Limb (tissue), 2 donors: ENCODE data around the gene HPN.
A peak's percentile ranks its signal among the peaks of the same experiment; 100 is the strongest.

Experiments used
- DNase-seq, 2 donors: peaks; one replicate each; pipeline ENCODE4 v3.0.0-alpha.2; 2016; ENCODE audit errors: extremely low spot score in 2 of 2

HPN gene

DNA sequence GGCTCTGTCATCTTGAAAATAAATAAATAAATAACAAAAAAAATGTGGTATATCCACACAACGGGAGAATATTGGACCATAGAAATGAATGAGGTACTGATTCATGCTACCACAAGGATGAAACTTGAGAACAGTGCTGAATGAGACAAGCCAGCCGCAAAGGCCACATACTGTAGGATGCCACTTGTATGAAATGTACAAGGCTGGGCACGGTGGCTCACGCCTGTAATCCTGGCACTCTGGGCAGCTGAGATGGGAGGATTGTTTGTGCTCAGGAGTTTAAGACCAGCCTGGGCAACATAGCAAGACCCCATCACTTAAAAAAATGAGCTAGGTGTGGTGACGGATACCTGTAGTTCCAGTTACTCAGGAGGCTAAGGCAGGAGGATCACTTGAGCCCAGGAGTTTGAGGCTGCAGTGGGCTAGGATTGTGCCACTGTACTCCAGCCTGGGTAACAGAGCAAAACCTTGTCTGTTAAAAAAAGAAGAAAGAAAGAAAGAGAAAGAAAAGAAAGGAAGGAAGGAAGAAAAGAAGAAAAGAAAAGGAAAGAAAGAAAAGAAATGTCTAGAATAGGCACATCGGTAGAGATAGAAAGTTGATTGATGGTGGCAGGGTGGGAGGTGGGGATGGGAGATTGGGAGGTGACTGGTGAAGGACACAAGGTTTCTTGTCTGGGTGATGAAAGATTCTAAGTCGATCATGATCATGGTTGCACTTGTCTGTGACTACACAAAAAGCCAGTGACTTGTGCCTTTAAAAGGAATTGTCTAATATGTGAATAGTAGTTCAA is 20.3 kb downstream of the HPN start:
- DNase-seq = no peak

DNA sequence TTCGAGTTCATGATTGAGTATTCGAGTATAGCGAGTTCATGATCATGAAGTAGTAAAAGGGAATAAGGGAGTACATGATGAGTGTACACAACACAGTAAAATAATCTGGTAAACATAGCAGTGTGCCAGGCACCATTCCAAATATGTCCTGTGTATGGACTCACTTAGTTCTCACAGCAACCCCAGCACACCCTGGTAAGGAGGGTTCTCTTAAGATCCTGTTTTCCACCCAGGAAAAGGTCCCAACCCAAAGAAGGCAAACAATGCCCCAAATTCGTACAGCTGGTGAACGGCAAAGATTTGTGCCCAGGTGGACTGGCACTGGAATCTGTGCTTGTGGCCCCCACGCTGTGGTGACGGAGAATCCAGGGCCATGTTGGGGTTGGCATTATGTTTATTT is 21.4 kb downstream of the HPN start:
- no peak for DNase-seq

DNA sequence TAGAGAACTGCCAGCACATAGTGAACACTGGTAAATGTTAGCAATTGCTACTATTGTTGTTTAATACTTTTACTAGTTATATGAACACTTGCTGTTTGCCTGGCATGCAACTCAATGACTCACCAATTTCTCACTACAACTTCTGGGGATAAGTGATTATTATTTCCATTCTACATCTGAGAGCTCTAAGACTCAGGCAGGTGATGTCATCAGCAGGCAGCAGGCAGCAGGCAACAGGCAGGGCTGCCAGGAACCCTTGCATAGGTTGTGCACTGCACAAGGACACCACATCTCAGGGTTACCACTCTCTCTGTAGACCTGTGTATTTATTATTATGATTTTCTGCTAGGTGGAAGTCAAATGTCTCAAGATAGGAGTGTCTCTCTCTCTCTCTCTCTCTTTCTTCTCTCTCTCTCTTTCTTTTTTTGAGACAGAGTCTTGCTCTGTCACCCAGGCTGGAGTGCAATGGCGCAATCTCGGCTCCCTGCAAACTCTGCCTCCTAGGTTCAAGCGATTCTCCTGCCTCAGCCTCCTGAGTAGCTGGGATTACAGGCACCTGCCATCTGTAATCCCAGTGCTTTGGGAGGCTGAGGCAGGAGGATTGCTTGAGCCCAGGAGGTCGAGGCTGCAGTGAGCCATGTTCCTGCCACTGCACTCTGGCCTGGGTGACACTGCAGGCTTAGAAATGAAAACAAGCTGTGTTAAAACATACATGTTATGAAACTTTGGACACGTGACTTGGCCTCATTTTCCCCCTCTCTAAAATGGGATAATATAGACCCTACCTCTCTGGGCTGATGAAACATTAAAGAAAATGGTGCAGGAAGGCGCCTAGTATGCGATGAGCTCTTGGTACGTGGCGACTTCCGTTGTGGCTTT is 22.7 kb downstream of the HPN start:
- DNase-seq = no peak

DNA sequence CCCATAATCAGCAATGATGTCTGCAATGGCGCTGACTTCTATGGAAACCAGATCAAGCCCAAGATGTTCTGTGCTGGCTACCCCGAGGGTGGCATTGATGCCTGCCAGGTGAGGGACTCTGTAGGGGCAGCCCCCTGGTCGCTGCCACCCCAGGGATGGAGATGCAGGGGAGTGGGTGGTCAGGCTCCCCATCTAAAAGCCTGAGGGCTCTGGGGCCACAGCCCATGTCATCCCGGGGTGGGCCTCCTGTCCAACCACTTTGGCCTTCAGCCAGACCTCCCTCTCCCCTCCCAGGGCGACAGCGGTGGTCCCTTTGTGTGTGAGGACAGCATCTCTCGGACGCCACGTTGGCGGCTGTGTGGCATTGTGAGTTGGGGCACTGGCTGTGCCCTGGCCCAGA is 24.1 kb downstream of the HPN start:
- DNase-seq = no peak

DNA sequence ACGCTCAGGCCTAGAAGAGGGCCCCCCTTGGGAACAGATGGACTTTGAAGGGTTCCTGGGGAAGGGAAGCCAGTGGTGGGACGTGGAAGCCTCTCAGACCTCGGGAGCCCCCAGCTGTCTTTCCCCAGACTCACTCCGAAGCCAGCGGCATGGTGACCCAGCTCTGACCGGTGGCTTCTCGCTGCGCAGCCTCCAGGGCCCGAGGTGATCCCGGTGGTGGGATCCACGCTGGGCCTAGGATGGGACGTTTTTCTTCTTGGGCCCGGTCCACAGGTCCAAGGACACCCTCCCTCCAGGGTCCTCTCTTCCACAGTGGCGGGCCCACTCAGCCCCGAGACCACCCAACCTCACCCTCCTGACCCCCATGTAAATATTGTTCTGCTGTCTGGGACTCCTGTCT is 24.6 kb downstream of the HPN start:
- DNase-seq = no peak

DNA sequence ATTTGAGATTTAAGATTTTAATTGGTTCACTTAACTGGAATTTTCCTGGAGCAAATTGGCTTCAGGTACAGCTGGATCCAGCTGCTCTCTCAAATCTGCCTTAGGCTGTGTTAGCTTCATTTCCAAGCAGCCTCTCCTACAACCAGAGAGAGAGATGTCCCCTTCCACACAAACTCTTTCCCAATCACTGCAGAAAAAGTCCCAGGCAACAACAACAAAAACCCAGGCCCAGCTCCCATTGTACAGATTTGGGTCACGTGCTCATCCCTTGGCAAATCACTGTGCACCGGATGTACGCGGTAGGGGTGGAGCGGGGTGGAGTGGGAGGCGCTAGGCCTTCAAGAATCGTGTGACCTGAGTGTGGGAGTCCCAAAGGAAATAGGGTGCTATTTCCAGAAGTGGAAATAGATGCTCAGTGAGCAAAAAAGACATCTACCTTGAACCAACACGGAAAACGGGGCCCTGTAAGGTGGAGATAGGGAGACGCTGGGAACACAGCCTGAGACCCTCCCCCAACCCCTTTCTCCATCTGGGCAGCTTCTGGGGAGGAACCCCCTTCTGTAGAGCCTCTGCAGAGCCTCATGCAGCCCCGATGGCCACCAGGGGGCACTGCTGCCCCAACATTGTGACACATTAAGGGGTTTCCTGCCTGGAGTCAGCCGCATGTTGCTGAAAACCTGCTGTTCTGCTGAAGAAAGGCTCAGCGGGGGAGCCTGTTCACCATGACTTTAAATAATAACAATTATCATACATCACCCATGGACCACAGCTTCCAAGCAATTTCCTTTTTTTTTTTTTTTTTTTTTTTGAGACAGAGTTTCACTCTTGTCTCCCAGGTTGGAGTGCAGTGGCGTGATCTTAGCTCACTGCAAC is 25.4 kb downstream of the HPN start:
- peak; percentile 69 to 90 for DNase-seq

DNA sequence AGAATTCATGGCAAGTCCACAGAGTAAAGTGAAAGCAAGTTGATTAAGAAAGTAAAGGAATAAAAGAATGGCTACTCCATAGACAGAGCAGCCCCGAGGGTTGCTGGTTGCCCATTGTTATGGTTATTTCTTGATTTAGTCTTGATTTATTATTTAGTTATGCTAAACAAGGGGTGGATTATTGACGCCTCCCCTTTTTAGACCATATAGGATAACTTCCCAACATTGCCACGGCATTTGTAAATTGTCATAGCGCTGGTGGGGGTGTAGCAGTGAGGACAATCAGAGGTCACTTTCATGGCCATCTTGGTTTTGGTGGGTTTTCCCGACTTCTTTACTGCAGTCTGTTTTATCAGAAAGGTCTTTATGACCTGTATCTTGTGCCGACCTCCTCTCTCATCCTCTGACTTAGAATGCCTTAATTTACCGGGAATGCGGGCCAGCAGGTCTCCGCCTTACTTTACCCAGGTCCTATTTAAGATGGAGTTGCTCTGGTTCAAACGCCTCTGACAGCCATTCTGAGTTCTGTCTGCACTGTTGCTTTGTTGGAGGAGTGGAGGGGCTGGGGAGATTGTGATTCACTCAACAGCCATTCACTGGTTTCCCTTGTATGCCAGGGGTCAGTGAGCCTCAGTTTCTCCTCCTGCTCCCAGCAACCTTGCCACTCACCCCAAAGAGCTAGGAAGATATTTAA is 27.6 kb downstream of the HPN start:
- no peak for DNase-seq

DNA sequence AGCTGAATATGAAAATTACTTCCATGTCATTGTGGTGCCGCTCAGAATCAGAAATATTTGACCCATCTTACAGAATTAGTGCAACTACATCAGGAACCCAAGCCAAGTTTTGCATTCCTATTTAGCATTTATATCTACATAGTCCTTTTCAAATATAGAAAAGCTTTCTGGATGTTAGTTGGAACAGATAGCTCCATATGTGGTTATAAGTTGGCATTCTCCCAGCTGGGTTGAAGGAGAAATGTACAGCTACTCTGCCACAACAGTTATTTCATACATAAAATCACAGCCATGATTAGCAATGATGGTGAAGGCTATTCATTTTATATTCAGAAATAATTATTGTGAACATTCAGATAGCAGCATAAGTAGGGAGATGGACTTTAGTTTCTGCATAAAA is 28.2 kb downstream of the HPN start:
- no peak for DNase-seq

DNA sequence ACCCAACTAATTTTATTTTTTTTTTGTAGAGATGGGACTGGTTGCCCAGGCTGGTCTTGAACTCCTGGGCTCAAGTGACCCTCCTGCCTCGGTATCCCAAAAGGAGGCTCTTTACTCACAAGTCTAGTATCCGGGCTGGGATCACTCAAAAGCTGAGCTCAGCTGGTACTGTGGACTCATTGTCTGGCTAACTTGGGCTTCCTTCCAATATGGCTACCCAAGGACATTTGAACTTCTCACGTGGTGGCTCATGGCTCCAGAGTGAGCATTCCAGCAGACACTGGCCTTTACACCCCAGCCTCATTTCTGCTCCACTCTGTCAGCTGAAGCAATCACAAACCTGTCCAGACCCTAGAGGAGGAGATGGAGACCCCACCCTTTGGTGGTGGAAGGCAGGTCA is 28.9 kb downstream of the HPN start:
- DNase-seq = no peak

DNA sequence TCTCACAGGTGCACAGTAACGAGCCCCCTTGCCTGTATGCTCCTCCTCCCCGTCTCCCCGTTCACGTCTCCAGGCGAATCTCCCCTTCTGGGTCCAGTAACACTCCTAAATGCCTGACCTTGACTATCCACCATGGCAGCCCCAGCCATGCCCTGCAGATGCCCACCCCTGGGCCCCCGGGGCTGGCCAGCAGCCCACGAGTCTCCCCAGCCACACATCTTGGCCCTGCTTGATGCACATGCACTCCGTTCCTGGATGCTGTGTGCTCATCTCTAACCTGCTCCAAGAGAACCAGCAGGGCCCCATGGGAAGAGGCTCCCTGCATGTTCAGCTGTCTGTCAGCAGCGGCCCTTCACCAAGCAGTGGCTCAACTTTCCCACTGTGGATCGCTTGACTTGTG is 32.0 kb downstream of the HPN start:
- DNase-seq = no peak

DNA sequence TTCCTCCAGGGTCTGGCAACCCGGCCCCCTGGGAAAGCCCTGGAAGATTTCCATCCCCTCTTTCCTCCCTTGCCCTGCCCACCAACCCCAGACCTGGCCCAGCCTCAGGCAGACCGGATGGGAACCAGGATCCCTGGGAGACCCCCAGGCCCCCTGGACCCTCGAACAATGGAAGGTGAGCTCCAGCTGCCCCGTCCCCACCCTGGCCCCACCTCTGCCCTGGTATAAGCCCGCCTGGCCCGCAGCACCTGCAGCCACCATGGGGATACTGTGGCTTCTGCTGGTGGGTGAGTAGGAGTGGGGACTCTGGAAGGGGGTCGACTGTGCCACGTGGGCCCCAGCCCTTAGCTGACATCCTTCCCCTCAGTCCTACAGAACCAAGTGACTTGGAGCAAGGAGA is 32.4 kb downstream of the HPN start:
- DNase-seq = no peak

DNA sequence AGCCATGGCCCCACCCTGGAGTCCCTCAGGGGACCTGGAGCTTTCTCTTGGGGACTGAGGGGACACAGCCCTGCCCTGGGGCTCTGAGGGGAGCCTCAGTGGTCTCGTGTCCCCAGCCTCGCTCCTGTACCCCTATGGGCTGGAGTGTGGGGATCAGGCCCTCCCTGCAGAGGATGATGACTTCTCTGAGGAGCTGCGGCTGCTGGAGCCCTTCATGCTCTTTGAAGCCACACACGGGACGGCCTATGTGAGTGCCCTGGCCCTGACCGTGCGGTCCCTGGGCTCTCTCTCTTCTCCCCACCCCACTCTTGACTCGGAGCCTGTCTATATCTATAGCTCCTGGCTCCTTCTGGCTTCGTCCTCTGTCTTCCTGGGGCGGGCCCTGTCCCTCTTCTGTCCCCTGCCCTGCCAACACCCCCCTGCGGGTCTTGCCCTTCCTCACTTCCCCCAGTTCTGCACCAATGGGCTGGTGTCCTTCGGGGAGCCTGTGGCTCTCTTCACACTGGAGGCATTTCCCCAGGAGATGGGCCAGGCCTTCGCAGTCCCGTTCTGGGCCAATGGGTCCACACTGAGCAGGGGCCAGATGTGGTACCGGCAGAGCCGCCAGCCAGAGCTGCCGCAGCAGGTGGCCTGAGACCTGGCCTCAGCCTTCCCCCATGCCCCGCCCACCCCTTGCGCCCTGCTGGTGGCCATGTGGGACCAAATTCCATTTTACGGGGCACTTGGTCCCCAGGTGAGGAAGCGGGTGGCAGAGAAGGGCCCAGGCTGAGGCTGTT is 33.1 kb downstream of the HPN start:
- no peak for DNase-seq

DNA sequence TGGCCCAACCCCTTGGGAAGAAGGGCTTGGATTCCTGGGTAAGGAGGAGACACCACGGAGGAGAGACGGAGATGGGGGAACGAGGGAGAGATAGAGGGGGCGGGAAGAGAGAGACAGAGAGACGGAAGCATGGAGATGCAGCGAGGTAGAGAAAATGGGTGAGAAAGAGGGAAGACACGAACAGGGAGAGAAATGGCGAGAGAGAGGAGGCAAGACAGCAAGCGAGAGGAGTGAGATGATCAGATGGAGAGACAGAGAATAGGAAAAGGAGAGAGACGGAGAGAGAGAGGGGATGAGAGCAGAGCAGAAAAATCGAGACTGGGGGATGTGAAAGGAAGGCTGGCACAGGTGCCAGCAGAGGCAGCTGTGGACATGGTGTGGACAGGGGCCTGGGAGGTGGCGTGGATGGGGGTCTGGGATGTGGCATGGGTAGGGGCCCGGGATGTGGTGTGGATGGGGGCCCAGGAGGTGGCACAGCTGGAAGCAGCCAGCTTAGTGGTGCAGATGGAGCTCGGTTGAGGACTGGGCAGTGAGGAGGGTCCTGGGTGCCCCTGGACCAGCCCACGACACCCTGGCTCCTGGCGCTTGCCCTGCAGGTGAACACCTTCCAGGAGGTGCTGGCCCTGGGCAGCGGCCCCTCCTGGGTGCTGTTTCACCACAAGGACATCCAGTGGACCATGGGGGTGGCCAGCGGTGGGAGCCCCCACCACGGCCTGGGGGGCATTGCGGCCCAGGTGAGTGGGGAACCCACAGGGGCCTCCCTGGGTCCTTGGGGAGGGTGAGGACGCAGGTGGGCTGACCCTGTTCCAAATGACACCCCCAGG is 33.9 kb downstream of the HPN start:
- DNase-seq = no peak

DNA sequence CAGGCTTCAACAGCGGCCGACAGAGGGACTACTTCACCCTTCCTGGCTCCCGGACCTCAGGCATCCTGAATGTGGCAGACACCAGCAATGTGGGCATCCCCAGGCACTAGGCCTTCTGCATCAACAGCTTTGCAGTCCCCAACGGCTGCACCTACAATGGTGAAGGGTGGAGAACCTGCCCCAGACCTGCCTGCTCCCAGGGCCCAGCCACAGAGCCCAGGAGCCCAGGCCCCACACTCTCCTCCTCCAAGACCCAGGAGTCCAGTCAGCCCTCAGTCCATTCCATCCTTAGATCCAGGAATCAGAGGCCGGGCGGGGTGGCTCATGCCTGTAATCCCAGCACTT is 34.5 kb downstream of the HPN start:
- no peak for DNase-seq

DNA sequence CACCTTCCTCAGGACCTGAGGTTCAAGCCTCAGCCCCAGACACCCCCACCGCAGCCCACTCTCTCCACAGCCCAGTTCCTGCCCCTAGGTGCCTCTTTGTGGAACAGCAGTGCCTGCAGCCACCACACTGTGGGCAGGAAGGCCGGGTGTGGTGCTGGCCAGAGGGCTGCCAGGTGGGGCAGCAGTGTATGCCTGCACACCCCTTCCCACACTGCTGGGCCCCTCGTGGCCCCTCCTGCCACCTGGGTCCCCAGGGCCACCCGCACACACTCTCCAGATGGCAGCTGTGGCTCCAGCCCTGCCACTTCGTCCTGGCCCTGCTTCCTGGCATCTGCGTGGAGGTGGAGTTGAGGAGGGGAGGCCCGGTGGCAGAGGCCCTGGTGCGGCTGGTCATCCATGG is 35.1 kb downstream of the HPN start:
- DNase-seq = no peak

DNA sequence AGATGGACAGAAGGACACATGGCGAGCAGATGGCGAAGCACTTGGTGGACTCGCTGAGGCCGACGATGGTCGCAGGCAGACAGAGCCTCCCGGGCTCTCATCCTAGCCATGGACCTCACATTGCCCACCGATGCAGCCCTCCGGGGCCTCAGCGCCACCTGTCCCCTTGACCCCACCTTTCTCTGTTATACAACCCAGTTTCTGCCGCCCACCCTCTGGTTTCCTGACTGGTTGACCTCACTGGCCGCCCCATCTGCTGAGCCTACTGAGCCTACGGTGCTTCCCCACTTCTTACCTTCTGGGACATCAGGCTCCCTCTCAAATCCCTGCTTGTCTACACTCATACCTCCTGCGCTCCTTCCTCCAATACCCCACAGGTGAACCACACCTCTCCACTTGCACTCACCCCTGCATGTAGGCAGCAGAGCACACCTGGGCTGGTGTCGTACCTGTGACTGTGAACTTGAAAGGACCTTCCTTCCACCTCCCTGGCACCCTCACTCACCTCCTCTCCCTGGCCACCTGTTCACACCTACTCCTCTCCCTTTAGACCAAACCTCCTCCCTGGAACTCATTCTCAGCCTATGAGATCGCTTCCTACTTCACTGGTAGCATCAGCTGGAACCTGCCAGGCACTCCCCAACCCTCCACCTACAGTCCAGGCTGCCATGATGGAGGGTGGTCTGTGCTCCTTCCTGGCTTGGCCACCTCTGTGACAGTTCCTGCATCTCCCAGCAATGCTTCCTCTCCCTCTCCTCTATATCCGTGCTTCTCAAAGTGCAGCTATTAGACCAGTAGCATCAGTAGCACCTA is 36.1 kb downstream of the HPN start:
- DNase-seq = no peak

DNA sequence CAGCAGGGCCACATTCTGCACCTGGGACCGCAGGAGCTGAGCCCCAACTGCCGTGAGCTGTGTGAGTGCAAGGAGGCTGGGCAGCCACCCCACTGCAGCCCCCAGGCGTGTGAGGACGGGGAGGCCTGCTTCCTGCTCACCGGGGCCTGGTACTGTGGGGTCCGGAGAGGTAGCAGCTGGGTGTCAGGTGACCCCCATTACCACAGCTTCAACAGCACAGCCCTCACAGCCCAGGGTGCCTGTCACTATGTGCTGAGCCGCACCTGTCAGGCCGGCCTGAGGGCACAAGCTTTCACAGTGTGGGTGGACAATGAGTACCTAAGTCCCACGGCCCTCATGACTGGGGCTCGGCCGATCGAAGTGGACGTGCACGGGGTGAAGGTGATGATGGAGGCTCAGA is 38.3 kb downstream of the HPN start:
- DNase-seq = no peak

DNA sequence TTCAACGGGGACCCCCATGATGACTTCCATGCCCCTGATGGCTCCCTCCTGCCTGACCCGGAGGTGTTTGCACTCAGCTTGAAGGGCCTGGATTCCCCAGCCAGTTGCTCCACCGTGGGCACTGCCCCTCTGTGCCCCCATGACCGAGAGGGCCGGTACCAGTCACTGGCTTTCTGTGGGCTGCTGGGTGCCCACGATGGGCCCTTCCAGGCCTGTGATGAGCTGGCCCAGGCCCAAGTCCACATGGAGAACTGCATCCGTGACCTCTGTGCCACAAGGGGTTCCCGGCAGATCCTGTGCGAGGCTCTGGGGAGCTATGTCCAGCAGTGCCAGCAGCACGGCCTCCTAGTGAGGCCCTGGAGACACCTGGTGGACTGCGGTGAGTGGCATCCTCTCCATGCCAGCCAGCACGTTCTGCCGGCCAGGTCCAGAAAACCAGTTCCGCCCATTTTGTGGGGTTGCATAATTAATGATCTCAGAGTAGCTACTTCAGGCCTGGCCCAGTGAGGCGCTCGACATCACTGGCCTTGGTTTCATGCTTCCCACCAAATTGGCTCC is 39.2 kb downstream of the HPN start:
- DNase-seq = no peak

DNA sequence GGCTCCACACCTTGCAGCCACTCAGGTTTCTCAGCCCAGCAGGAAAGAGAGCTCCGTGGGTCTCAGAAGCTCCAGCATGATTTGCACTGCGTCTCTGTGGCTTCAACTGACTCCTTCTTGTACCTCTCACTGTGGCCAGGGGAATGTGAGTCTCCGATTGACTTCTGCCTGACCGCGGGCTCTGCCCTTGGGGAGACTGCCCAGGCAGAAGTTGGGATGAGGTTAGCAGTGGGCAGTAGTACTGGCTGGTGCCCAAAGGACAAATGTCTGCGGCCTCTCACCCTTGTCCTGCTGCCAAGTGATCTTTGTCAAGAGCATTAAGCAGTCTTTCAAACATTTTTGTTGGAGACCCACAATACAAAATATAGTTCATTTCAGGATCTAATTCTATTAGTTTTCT is 39.7 kb downstream of the HPN start:
- no peak for DNase-seq
